ENCODE results near the gene INS.

- TF ChIP-seq POLR2A (IDR thresholded peaks at IDR 0.05): no peak
- TF ChIP-seq CTCF (IDR thresholded peaks at IDR 0.05): no peak
- no peak for TF ChIP-seq EP300 (IDR thresholded peaks at IDR 0.05)
- TF ChIP-seq POLR2AphosphoS5 (IDR thresholded peaks at IDR 0.05): no peak
Observed at GRCh38 chr11:2122907-2123627, 37.9 kb downstream of the INS start.
